ENCODE data around the gene CRYGB. TPM values are rescaled to one million over a fixed set of nuclear protein-coding genes. Genes with fewer than 3 reads are reported as not detected.

Gene CRYGB
- total RNA-seq, 1 donor from 2014 or later = not detected

- TF ChIP-seq CTCF (IDR thresholded peaks at IDR 0.05) = no peak
- H3K9me3 Mint-ChIP-seq = no peaks in the 10 kb centered on the region
- no peaks in the 10 kb centered on the region for H3K36me3 Mint-ChIP-seq (ENCODE audit: low read depth)
- CTCF ChIA-PET = interaction anchor here (1.5 kb wide), 1 partner anchor 25 kb away, joined by 4 read pairs; no protein-coding TSS in a partner anchor
- intact Hi-C loops (cut with micrococcal nuclease) = no loop called here
- peaks cover 16% of the 10 kb centered on the region for H3K27me3 Mint-ChIP-seq
- ATAC-seq (ENCODE audit: low read depth) (no peak), DNase-seq (no peak)
- no peaks in the 10 kb centered on the region for H3K4me1 Mint-ChIP-seq
- POLR2A ChIA-PET = no interaction called here
- H3K27ac Mint-ChIP-seq = no peak overlapping the region
- H3K4me3 Mint-ChIP-seq = no peak overlapping the region
These were observed 48.6 kb downstream of the CRYGB start for GRCh38 chr2:208097313-208097712.

GRCh38 chr2:208096080-208096479, 49.9 kb downstream of the CRYGB start:
- Mint-ChIP-seq H3K27ac (no peak overlapping the region), H3K9me3 (no peaks in the 10 kb centered on the region), H3K27me3 (peaks cover 10% of the 10 kb centered on the region), H3K4me3 (no peak overlapping the region), H3K36me3 (ENCODE audit: low read depth) (no peaks in the 10 kb centered on the region), H3K4me1 (no peaks in the 10 kb centered on the region)
- intact Hi-C loops (cut with micrococcal nuclease) = no loop called here
- CTCF ChIA-PET = no interaction called here
- DNase-seq = no peak
- no peak for ATAC-seq (ENCODE audit: low read depth)
- no peak for TF ChIP-seq CTCF (IDR thresholded peaks at IDR 0.05)
- POLR2A ChIA-PET = no interaction called here

GRCh38 chr2:208093128-208093527, 52.8 kb downstream of the CRYGB start:
- Mint-ChIP-seq H3K36me3 (ENCODE audit: low read depth) (no peaks in the 10 kb centered on the region), H3K27ac (no peak overlapping the region), H3K4me3 (no peak overlapping the region), H3K4me1 (no peaks in the 10 kb centered on the region), H3K27me3 (peaks cover 6% of the 10 kb centered on the region), H3K9me3 (no peaks in the 10 kb centered on the region)
- ChIA-PET CTCF (interaction anchor here (1.1 kb wide), 1 partner anchor 21 kb away, joined by 3 read pairs; no protein-coding TSS in a partner anchor), POLR2A (interaction anchor here (0.6 kb wide), 1 partner anchor 199 kb away, joined by 4 read pairs; no protein-coding TSS in a partner anchor)
- no peak for ATAC-seq (ENCODE audit: low read depth)
- TF ChIP-seq CTCF (IDR thresholded peaks at IDR 0.05) = no peak
- intact Hi-C loops (cut with micrococcal nuclease) = no loop called here
- no peak for DNase-seq

Other genes starting within 250 kb of the CRYGB start
- 12.0 and 12.2 TPM in 2 replicates for gene PLEKHM3, start 120.6 kb downstream of the CRYGB start, total RNA-seq
- not detected in 2 replicates for gene CRYGD, start 21.6 kb downstream of the CRYGB start, total RNA-seq
- gene CRYGC, start 16.3 kb downstream of the CRYGB start, total RNA-seq = not detected in 2 replicates
- gene CRYGA, start 17.4 kb upstream of the CRYGB start, total RNA-seq = not detected in 2 replicates
- gene C2orf80, start 43.9 kb upstream of the CRYGB start, total RNA-seq = not detected in 2 replicates
- 36.9 and 46.6 TPM in 2 replicates for gene IDH1, start 108.9 kb upstream of the CRYGB start, total RNA-seq
- 92.2 and 106 TPM in 2 replicates for gene PIKFYVE, start 120.1 kb upstream of the CRYGB start, total RNA-seq